Measurements from ENCODE around the gene FICD. TPM values are rescaled to one million over a fixed set of nuclear protein-coding genes. Genes with fewer than 3 reads are reported as not detected.

Gene FICD
- total RNA-seq, 1 donor from 2014 or later: 3.6 TPM

GRCh38 chr12:108477055-108477880, 37.8 kb upstream of the FICD start:
- DNase-seq (ENCODE audit: low spot score, unreplicated experiment): no peak
- Mint-ChIP-seq H3K4me1 (ENCODE audit: low read depth) (no peaks in the 10 kb centered on the region), H3K27me3 (peaks cover 7% of the 10 kb centered on the region), H3K9me3 (ENCODE audit: low read depth) (no peaks in the 10 kb centered on the region), H3K4me3 (ENCODE audit: low read depth) (no peak overlapping the region), H3K27ac (no peak overlapping the region), H3K36me3 (ENCODE audit: insufficient read depth) (no peaks in the 10 kb centered on the region)
- TF ChIP-seq CTCF (IDR thresholded peaks at IDR 0.05; ENCODE audit: unreplicated experiment): no peak

- Mint-ChIP-seq H3K4me3 (ENCODE audit: low read depth) (no peak overlapping the region), H3K27ac (no peak overlapping the region), H3K9me3 (ENCODE audit: low read depth) (no peaks in the 10 kb centered on the region), H3K27me3 (peaks cover 7% of the 10 kb centered on the region), H3K36me3 (ENCODE audit: insufficient read depth) (no peaks in the 10 kb centered on the region), H3K4me1 (ENCODE audit: low read depth) (no peaks in the 10 kb centered on the region)
- DNase-seq (ENCODE audit: low spot score, unreplicated experiment): no peak
- TF ChIP-seq CTCF (IDR thresholded peaks at IDR 0.05; ENCODE audit: unreplicated experiment): no peak
Observed at GRCh38 chr12:108477881-108478259, 37.2 kb upstream of the FICD start.

- Mint-ChIP-seq H3K9me3 (ENCODE audit: low read depth) (no peaks in the 10 kb centered on the region), H3K27me3 (peaks cover 9% of the 10 kb centered on the region), H3K27ac (no peak overlapping the region), H3K4me1 (ENCODE audit: low read depth) (no peaks in the 10 kb centered on the region), H3K4me3 (ENCODE audit: low read depth) (no peak overlapping the region), H3K36me3 (ENCODE audit: insufficient read depth) (no peaks in the 10 kb centered on the region)
- no peak for TF ChIP-seq CTCF (IDR thresholded peaks at IDR 0.05; ENCODE audit: unreplicated experiment)
- no peak for DNase-seq (ENCODE audit: low spot score, unreplicated experiment)
Observed at GRCh38 chr12:108478611-108479206, 36.4 kb upstream of the FICD start.

GRCh38 chr12:108479364-108480070, 35.6 kb upstream of the FICD start:
- H3K36me3 Mint-ChIP-seq (ENCODE audit: insufficient read depth): no peaks in the 10 kb centered on the region
- H3K4me3 Mint-ChIP-seq (ENCODE audit: low read depth): no peak overlapping the region
- peaks cover 9% of the 10 kb centered on the region for H3K27me3 Mint-ChIP-seq
- DNase-seq (ENCODE audit: low spot score, unreplicated experiment): no peak
- no peak overlapping the region for H3K27ac Mint-ChIP-seq
- H3K9me3 Mint-ChIP-seq (ENCODE audit: low read depth): no peaks in the 10 kb centered on the region
- no peak for TF ChIP-seq CTCF (IDR thresholded peaks at IDR 0.05; ENCODE audit: unreplicated experiment)
- H3K4me1 Mint-ChIP-seq (ENCODE audit: low read depth): no peaks in the 10 kb centered on the region

- Mint-ChIP-seq H3K9me3 (ENCODE audit: low read depth) (peaks cover 6% of the 10 kb centered on the region), H3K27me3 (peaks cover 9% of the 10 kb centered on the region), H3K36me3 (ENCODE audit: insufficient read depth) (no peaks in the 10 kb centered on the region), H3K4me1 (ENCODE audit: low read depth) (no peaks in the 10 kb centered on the region), H3K4me3 (ENCODE audit: low read depth) (no peak overlapping the region), H3K27ac (no peak overlapping the region)
- no peak for DNase-seq (ENCODE audit: low spot score, unreplicated experiment)
- no peak for TF ChIP-seq CTCF (IDR thresholded peaks at IDR 0.05; ENCODE audit: unreplicated experiment)
Observed at GRCh38 chr12:108482717-108483212, 32.3 kb upstream of the FICD start.

Data from progenitor cell of endocrine pancreas (in vitro differentiated cells).